ENCODE results near the gene ARL8B.

ARL8B gene

DNA sequence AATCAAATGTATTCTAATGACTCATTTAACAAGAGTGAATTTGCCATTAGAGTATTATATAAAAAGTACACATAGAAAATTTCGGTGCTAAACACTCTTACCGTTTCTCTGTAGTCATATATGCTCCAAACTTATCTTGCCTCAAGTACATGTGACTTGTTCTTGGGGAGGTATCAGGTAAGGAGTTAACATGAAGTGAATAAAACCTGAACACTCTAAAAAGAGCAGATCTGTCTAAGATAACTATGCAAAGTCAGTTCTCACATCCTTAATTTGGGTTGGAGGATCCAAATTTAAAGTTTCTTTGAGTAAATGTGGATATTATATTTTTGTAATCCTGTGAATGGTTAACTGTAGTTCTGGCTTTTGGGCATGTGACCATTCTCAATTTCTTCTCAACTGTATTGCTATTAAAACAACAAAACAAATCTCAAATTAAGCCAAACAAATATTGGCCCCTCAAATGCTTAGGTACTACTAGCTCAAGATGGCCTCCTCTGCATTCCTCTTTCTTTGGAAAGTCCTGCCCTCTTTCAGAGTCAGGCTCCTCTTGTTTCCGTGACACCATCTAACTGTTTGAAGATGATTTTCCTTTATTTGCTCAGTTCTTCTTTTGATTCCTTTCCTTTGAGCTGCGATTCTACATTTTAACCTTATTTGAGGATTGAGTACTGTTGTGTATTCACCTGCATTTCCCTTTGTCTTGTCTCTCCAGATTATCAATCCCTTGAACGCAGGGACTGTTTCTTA lies 69.6 kb downstream of the ARL8B start:
- FAIRE-seq (no peak), DNase-seq (ENCODE audit: insufficient read length, low spot score) (no peak)
- TF ChIP-seq POLR2A (IDR thresholded peaks at IDR 0.05; ENCODE audit: low read depth, low read length) = no peak

DNA sequence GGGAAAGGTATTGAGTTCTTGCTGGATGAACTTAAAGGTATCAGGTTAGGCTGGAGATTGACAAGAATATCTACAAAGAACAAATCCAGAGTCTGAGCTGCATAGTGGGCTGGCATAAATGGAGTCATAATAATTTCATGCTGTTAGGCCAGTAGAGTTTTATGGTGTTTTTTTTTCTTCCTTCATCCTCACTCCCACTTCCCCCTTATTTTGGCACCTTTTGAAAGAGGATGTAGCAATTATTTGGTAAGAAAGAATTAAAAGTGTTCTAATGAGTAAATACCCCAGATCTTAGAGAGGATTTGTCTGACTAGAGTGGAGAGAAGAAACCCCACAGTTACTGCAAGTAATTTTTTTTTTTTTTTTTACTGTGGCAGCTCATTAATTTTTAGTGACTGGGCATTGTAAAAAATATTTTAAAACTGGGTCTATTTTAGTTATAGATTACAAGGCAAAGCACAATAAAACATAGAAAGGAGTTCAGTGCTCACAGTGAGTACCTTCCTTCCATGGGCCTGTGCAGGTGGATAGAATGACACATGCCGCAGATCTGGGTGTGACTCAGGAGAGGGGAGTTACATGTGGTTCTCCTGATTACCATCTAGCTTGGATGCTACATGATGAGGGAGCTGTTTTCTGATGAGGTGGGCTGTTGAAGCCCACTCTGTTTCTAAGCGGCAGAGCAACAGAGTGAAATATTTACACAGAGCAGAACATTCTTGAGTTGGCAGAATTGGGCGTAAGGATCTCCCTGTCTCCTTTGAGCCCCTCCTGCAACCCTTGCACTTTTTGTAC lies 70.7 kb downstream of the ARL8B start:
- TF ChIP-seq POLR2A (IDR thresholded peaks at IDR 0.05; ENCODE audit: low read depth, low read length) = no peak
- DNase-seq (ENCODE audit: insufficient read length, low spot score) (no peak), FAIRE-seq (no peak)

DNA sequence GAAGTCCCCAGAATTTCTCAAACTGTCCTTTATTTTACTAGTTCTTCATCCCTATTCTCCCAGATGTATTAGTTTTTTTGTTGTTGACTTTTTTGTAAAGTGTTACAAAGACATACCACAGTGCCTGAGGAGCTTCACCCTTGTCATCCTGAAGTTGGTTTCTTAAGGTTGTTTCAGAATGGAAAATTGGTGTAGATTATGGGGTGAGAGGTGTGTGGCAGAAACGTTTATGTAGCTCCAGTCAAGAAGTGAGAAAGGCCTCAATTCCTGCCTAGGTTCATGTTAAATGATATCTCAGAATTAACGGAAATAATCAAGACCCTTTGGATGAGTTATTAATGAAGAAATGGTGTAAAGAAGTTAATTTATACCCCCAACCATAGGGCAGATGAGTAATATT lies 72.2 kb downstream of the ARL8B start:
- no peak for FAIRE-seq
- DNase-seq (ENCODE audit: insufficient read length, low spot score) = no peak
- TF ChIP-seq POLR2A (IDR thresholded peaks at IDR 0.05; ENCODE audit: low read depth, low read length) = no peak

DNA sequence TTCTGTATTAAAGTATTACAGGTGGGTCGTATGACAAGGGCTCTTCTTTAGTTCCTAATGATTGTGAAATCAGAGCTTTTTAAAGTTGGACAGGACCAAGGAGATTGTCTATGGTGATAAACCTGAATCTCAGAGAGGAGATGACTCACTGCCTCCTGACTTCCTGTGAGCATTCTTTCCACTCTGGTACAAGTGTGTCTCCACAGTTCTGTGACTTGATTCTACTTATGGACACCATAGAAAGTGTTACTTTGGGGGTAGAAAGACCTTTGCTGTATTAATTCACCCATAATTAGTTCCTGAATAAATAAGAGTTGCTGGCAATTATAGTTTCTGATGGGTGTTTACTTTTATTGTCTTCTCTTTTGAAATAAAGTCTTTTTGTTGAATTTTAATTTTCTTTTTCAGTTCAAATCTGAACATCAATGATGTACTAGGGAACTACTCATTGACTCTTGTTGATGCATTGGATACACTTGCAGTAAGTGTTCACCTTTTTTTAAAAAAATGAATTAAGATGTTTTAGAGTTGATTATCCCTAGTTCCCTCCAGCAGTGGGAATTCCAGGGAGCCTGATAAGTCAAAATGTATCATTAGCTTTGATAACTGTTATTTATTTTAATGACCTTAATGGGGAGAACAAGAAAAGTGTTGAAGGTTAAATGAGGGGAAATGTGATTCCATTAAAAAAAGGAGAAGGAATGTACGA lies 72.9 kb downstream of the ARL8B start:
- no peak for TF ChIP-seq POLR2A (IDR thresholded peaks at IDR 0.05; ENCODE audit: low read depth, low read length)
- DNase-seq (ENCODE audit: insufficient read length, low spot score) = peak; percentile 63
- peak; percentile 95 for FAIRE-seq

DNA sequence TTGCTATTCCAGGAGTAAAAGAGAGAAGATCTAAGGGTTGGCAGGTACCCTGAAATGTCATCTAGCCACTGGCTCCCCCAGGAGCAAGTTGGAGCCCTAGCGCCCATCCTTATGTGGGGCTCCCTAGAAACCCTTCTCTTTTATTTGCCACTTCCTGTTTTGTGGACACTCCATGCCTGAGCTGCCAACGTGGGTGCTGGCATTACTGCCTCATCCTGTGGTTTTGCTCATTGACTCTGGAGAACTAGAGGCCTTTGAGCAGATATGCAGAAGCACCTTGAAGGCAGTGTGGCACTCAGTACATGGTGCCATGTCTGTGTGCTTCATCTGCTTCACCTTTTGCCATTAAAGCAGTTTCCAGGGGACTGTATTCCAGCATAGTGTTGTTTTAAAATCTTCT lies 73.5 kb downstream of the ARL8B start:
- peak; percentile 88 for FAIRE-seq
- TF ChIP-seq POLR2A (IDR thresholded peaks at IDR 0.05; ENCODE audit: low read depth, low read length) = no peak
- no peak for DNase-seq (ENCODE audit: insufficient read length, low spot score)

DNA sequence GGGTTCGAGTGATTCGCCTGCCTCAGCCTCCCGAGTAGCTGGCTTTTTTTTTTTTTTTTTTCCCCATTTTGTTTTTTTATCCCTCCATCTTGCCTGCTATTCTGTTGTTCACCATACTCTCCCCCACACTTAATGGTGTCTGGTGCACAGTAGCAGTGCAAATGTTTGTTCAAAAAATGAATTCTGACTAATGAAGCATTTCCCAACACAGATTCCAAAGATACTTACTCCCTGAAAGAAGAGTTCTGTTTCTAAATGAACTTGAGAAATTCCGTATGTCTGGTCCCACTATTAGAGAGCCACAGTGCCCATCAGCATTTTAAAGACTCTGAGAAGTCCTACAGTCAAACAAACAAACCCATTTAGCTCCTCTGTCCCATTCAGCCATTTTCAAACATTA lies 74.9 kb downstream of the ARL8B start:
- no peak for TF ChIP-seq POLR2A (IDR thresholded peaks at IDR 0.05; ENCODE audit: low read depth, low read length)
- no peak for FAIRE-seq
- DNase-seq (ENCODE audit: insufficient read length, low spot score) = no peak

DNA sequence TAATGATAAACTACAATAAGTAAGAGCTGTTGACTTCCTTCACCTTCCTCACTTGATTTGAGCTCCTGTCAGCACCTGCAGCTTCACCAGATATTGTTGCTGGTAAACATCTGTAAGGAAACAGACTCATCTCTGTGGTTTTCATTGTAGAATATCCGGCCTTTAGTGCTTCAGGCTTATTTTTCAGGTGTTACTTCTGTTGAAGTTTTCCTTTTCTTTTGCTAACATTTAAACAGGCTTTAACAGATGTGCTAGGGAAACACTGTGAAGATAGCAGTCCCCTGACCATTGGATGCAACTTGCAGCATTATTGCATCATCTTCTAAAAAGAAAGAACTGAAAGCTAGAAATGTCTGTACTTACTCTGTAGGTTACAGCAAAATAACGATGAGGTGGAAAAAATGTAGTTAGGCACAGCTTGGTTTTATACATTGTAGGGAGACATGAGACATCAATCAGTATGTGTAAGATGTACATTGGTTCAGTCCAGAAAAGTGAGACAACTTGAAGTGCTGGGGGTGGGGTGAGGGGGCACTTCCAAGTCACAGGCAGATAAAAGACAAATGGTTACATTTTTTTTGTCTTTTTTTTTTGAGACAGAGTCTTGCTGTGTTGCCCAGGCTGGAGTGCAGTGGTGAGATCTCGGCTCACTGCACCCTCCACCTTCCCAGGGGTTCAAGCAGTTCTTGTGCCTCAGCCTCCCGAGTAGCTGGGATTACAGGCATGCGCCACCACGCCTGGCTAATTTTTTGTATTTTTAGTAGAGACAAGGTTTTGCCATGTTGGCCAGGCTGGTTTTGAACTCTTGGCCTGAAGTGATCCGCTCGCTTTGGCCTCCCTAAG lies 75.6 kb downstream of the ARL8B start:
- peak; percentile 52 for FAIRE-seq
- DNase-seq (ENCODE audit: insufficient read length, low spot score) = no peak
- no peak for TF ChIP-seq POLR2A (IDR thresholded peaks at IDR 0.05; ENCODE audit: low read depth, low read length)

DNA sequence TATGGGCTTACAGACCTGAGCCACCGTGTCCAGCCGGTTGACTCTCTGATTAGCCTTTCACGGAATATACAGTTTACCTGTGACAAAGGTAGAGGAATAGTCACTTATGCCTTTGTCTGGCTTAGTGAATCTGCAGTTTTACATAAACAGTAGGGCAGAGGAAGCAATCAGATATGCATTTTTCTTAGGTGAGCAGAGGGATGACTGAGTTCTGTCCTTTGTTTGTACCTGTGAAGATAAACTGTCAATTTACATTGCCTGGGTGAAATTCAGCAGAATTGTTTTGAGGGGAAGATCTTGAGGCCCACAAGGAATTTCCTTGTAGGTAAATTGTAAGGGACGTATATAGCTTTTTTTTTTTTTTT lies 76.2 kb downstream of the ARL8B start:
- DNase-seq (ENCODE audit: insufficient read length, low spot score) (no peak), FAIRE-seq (no peak)
- no peak for TF ChIP-seq POLR2A (IDR thresholded peaks at IDR 0.05; ENCODE audit: low read depth, low read length)

DNA sequence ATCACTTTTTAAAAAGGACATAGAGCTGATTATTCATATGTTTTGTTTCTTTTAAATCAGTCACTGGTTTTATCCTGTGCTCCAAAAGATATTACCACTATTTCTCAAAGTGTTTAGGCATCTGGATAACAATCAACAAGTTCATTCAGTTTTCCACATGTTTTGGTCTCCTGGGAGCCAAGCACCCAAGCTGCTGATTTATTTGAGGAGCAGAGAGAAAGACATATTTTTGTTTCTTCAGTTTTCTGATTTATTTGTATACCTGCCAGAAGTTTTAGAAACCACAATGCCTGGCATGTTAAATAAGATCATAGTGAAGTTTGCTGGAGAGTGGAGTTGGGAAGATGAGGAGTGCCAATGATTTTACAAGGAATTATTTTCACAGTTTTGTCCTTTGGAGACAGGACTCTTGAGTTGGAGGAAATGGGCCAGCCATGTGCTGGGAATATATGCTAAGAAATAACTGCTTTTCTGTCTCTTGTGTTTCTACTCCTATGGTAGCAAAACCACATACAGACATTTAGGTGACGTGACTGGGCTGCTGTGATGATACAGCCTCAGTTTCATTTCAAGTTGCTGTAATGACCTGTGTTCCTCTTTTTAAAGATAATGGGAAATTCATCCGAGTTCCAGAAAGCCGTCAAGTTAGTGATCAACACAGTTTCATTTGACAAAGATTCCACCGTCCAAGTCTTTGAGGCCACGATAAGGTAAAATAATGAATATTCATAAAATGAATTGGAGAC lies 77.1 kb downstream of the ARL8B start:
- TF ChIP-seq POLR2A (IDR thresholded peaks at IDR 0.05; ENCODE audit: low read depth, low read length) = no peak
- FAIRE-seq (no peak), DNase-seq (ENCODE audit: insufficient read length, low spot score) (no peak)

DNA sequence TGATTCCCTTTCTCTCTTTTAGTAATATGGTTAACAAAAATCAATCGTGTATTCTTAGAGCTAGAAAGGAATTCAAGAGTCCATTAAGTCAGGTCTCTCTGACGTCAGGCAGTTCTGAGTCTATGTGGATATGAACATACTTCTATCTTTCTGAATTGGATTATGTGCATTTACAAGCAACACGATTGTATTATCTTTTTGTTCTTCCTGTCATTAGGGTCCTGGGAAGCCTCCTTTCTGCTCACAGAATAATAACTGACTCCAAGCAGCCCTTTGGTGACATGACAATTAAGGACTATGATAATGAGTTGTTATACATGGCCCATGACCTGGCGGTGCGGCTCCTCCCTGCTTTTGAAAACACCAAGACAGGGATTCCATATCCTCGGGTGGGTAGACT lies 79.4 kb downstream of the ARL8B start:
- DNase-seq (ENCODE audit: insufficient read length, low spot score) (no peak), FAIRE-seq (no peak)

DNA sequence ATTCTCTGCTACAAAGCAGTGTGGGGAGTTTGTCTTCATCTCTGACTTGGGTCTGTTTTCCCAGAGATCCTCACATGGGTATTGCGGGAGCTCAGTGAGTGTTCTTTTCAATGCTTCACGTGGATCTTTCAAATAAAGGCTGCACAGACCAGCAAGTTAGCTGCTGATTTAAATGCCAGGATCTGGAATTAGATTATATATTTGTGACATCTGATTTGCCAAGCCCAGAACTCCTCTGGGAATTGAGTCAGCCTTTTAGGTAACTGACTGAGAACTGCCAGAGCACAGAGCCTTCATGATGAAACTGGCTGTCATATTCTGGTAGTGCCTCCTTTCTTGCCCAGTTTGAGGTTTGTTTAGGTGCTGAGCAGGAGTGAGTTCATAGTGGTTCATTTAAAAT lies 80.1 kb downstream of the ARL8B start:
- FAIRE-seq (no peak), DNase-seq (ENCODE audit: insufficient read length, low spot score) (no peak)
- TF ChIP-seq POLR2A (IDR thresholded peaks at IDR 0.05; ENCODE audit: low read depth, low read length) = no peak

More for the DNA sequence above, 79.4 kb downstream of the ARL8B start:
- no peak for TF ChIP-seq POLR2A (IDR thresholded peaks at IDR 0.05; ENCODE audit: low read depth, low read length)

DNA sequence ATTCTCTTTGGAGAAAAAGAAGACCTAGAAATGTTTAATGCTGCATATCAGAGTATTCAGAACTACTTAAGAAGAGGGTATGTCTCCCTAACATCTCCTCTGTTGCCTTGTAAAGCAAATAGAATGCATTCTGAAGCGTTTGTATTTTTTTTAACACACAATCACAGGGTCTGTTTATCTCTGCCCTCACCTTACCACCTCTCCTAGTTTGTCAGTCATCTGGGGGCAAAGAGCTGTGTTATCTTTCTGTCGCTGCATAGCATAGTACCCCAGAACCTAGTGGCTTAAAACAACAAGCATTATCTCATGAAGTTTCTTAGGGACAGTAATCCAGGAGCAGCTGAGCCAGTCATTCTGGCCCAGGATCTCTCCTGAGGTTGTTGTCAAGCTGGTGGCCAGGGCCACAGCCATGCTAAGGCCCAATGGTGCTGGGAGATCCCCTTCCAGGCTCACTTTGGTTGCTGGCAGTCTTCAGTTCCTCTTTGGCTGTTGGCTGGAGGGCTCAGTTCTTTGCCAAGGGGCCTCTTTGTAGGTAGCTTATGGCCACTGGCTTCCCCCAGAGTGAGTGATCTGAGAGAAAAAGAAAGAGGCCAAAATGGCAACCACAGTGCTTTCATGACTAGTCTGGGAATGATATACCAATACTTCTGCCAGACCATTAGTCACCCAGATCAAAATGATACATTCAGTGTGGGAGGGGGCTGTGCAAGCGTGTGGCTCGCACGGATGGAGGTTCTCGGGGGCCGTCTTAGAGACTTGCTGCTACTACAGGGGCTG lies 83.3 kb downstream of the ARL8B start:
- TF ChIP-seq POLR2A (IDR thresholded peaks at IDR 0.05; ENCODE audit: low read depth, low read length) = no peak
- DNase-seq (ENCODE audit: insufficient read length, low spot score) (no peak), FAIRE-seq (no peak)
